HepG2 (cell line): ENCODE data around the gene TUT1. TPM values are rescaled to one million over a fixed set of nuclear protein-coding genes. Genes with fewer than 3 reads are reported as not detected.

Experiments
- CCAR2 ChIP-seq: fragments of 200-400 bp; formaldehyde crosslinking; optimal IDR thresholded peaks from 2 replicates; pipeline ENCODE3; 2018; ENCODE audit warnings: low read depth, mild to moderate bottlenecking, low read length, moderate library complexity
- FOXP1 ChIP-seq, 2 experiments: fragments of 450-650 bp in 1 of 2; IDR thresholded peaks; 2 replicates each; pipeline ENCODE4 v1.6.1; 2017 to 2018; ENCODE audit warnings: antibody characterized with exemption in 1 of 2
- HES4 ChIP-seq: sonication (generic); formaldehyde crosslinking; IDR thresholded peaks from 2 replicates; pipeline ENCODE4 v1.9.0; 2021; ENCODE audit warnings: mild to moderate bottlenecking, missing genetic modification reagents, borderline replicate concordance
- JUND ChIP-seq: sonication (generic); formaldehyde crosslinking; IDR thresholded peaks from 2 replicates; pipeline ENCODE4 v1.8.0; 2022; ENCODE audit warnings: mild to moderate bottlenecking, missing genetic modification reagents
- KDM6A ChIP-seq: IDR thresholded peaks from 2 replicates; pipeline ENCODE4 v1.6.1; 2016; ENCODE audit warnings: low read depth
- NONO ChIP-seq, 2 experiments: fragments of 450-650 bp in 1 of 2; sonication (generic) in 1 of 2; formaldehyde crosslinking in 1 of 2; IDR thresholded peaks in 1 of 2; conservative IDR thresholded peaks in 1 of 2; 2 replicates each; pipeline versions ENCODE4 v1.6.1 to v1.8.0; 2017 to 2022; ENCODE audit warnings: mild to moderate bottlenecking in 1 of 2, missing genetic modification reagents in 1 of 2, moderate library complexity in 1 of 2
- PCBP1 ChIP-seq: fragments of 200-400 bp; formaldehyde crosslinking; IDR thresholded peaks from 2 replicates; pipeline ENCODE4 v1.6.1; 2017; ENCODE audit warnings: mild to moderate bottlenecking, low read depth, low read length, borderline replicate concordance
- PRDM10 ChIP-seq: sonication (generic); formaldehyde crosslinking; IDR thresholded peaks from 2 replicates; pipeline ENCODE4 v1.4.0; 2020; ENCODE audit warnings: low read depth, missing genetic modification reagents
- SMYD3 ChIP-seq: sonication (generic); formaldehyde crosslinking; IDR thresholded peaks from 2 replicates; pipeline ENCODE4 v1.8.1; 2023; ENCODE audit warnings: mild to moderate bottlenecking, missing genetic modification reagents
- ZBTB21 ChIP-seq: sonication (generic); formaldehyde crosslinking; IDR thresholded peaks from 2 replicates; pipeline ENCODE4 v1.4.0; 2020; ENCODE audit warnings: missing genetic modification reagents
- ZNF646 ChIP-seq: sonication (generic); formaldehyde crosslinking; IDR thresholded peaks from 2 replicates; pipeline ENCODE4 v1.9.0; 2021; ENCODE audit warnings: mild to moderate bottlenecking, missing genetic modification reagents
- ZNF841 ChIP-seq: sonication (generic); formaldehyde crosslinking; IDR thresholded peaks from 2 replicates; pipeline ENCODE4 v1.8.1; 2023; ENCODE audit warnings: missing genetic modification reagents, borderline replicate concordance
- ZSCAN22 ChIP-seq: sonication (generic); formaldehyde crosslinking; IDR thresholded peaks from 2 replicates; pipeline ENCODE4 v1.4.0; 2020; ENCODE audit warnings: mild to moderate bottlenecking, missing genetic modification reagents
- polyA plus RNA-seq, 8 experiments: library from polyadenylated mRNA; depleted of rRNA in 3 of 8; stranded (reverse) in 7 of 8; unstranded in 1 of 8; fragments of >200 nt; fragmentation: Illumina TruSeq in 4 of 8; extraction: Trizol in 4 of 8; gene quantifications; 2 replicates each; pipeline versions ENCODE4 v1.2.1 to v1.2.3, GENCODE V29; 2011 to 2016; ENCODE audit warnings: low read depth in 4 of 8, missing spikeins in 1 of 8, mixed read lengths in 1 of 8; ENCODE audit not compliant: insufficient read depth in 1 of 8
- total RNA-seq, 5 experiments: library from RNA; depleted of rRNA; stranded (reverse); fragments of >200 nt; fragmentation: Illumina TruSeq; extraction: Trizol; gene quantifications; 2 replicates each; pipeline ENCODE4 v1.2.3, GENCODE V29; 2016; ENCODE audit warnings: low read depth in 1 of 5
- TF ChIP-seq, protein P1 (sequence below): sonication (generic); formaldehyde crosslinking; IDR thresholded peaks from 2 replicates; pipeline ENCODE4 v1.8.0; 2022; ENCODE audit warnings: mild to moderate bottlenecking, missing genetic modification reagents, moderate library complexity
- TF ChIP-seq, protein P2 (sequence below): sonication (generic); formaldehyde crosslinking; IDR thresholded peaks from 2 replicates; pipeline ENCODE4 v1.5.1; 2020; ENCODE audit warnings: mild to moderate bottlenecking, moderate library complexity, missing genetic modification reagents

TUT1 gene
- total and polyA plus RNA-seq, 2 of the 13 experiments (the other 11 are each of a cell fraction or from before 2014, with no cell fraction given) = 9.7 to 14.3 TPM

- TF ChIP-seq ZNF646 (CRISPR knock-in tag) (no peak), KDM6A (CRISPR knock-in tag) (no peak), ZSCAN22 (CRISPR knock-in tag) (no peak), SMYD3 (CRISPR knock-in tag) (no peak), JUND (CRISPR knock-in tag) (no peak), FOXP1 (IDR thresholded peaks at IDR 0.05) (no peak), FOXP1 (CRISPR knock-in tag; IDR thresholded peaks at IDR 0.05) (no peak), HES4 (CRISPR knock-in tag) (no peak), NONO (IDR thresholded peaks at IDR 0.05) (no peak), NONO (CRISPR knock-in tag; conservative IDR thresholded peaks at IDR 0.05) (peak; percentile 88), PRDM10 (CRISPR knock-in tag) (no peak), CCAR2 (no peak), ZNF841 (CRISPR knock-in tag) (no peak), ZBTB21 (no peak), PCBP1 (no peak)
- TF ChIP-seq, protein P1, sequence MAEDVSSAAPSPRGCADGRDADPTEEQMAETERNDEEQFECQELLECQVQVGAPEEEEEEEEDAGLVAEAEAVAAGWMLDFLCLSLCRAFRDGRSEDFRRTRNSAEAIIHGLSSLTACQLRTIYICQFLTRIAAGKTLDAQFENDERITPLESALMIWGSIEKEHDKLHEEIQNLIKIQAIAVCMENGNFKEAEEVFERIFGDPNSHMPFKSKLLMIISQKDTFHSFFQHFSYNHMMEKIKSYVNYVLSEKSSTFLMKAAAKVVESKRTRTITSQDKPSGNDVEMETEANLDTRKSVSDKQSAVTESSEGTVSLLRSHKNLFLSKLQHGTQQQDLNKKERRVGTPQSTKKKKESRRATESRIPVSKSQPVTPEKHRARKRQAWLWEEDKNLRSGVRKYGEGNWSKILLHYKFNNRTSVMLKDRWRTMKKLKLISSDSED (CRISPR knock-in tag) = no peak
- TF ChIP-seq, protein P2, sequence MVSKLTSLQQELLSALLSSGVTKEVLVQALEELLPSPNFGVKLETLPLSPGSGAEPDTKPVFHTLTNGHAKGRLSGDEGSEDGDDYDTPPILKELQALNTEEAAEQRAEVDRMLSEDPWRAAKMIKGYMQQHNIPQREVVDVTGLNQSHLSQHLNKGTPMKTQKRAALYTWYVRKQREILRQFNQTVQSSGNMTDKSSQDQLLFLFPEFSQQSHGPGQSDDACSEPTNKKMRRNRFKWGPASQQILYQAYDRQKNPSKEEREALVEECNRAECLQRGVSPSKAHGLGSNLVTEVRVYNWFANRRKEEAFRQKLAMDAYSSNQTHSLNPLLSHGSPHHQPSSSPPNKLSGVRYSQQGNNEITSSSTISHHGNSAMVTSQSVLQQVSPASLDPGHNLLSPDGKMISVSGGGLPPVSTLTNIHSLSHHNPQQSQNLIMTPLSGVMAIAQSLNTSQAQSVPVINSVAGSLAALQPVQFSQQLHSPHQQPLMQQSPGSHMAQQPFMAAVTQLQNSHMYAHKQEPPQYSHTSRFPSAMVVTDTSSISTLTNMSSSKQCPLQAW (CRISPR knock-in tag) = peak; percentile 89
Measured at GRCh38 chr11:62573592-62574362, 17.5 kb downstream of the TUT1 start, which contains the start of gene EEF1G (continued).
